ENCODE data around the gene ARHGAP23.

The ARHGAP23 gene

GRCh38 chr17:38463451-38463858 is 35.2 kb downstream of the ARHGAP23 start:
- H3K4me2 ChIP-seq (ENCODE audit: insufficient read depth, low read length), result no peak overlapping the region
- no peak overlapping the region for H2AFZ ChIP-seq (ENCODE audit: low read depth, low read length)
- ATAC-seq (ENCODE audit: insufficient read depth, low read depth) (no peak), DNase-seq (no peak)
- H3K4me1 ChIP-seq (ENCODE audit: insufficient read depth, low read length), result no peaks in the 10 kb centered on the region
- H3K79me2 ChIP-seq (ENCODE audit: insufficient read depth, low read length), result peaks cover 14% of the 10 kb centered on the region
- peaks cover 47% of the 10 kb centered on the region for H4K20me1 ChIP-seq (ENCODE audit: insufficient read depth, low read length)
- H3K4me3 ChIP-seq (ENCODE audit: low read depth in 1 of 2, low read length in 2 of 2), result no peak overlapping the region
- no peak overlapping the region for H3K9ac ChIP-seq (ENCODE audit: low read depth, low read length)
- H3K9me3 ChIP-seq (ENCODE audit: insufficient read depth, low read length, severe bottlenecking), result no peaks in the 10 kb centered on the region
- TF ChIP-seq EZH2 (IDR thresholded peaks at IDR 0.05; ENCODE audit: borderline replicate concordance, low read depth, low read length, severe bottlenecking), result no peak
- TF ChIP-seq CTCF (IDR thresholded peaks at IDR 0.05; ENCODE audit: borderline replicate concordance, extremely low read depth, low read length, poor library complexity, severe bottlenecking), result no peak
- peaks cover 93% of the 10 kb centered on the region for H3K36me3 ChIP-seq (ENCODE audit: insufficient read depth, low read length)
- no peak overlapping the region for H3K27ac ChIP-seq (ENCODE audit: low read length)
- H3K27me3 ChIP-seq (ENCODE audit: insufficient read depth, low read length, poor library complexity), result no peaks in the 10 kb centered on the region

DNA sequence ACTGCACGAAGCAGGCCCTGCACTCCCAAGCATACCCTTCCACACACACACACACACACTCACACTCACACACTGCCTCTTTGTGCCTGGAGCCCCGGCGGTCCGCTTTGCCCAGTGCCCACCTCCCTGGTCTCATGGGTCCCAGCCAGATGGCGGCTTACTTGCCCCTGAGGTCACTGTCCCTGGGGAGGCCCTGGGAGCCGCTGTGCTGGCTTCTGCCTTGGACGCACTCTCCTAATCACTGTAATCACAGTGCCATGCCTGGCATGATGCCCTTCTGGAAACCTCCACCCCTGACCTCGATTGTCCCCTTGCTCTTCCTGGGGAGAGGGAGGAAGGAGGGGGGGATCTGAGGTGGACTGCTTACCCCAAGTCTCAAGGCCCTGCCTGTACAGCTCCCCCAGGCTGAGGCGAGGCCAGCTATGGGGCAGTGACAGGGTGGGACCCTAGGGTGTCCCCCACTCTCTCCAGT is 36.0 kb downstream of the ARHGAP23 start:
- H3K79me2 ChIP-seq (ENCODE audit: insufficient read depth, low read length), result peaks cover 7% of the 10 kb centered on the region; the same call in 1 of the 2 replicates
- H3K4me2 ChIP-seq (ENCODE audit: insufficient read depth, low read length), result no peak overlapping the region
- ATAC-seq (ENCODE audit: insufficient read depth, low read depth) (no peak), DNase-seq (no peak)
- H3K4me1 ChIP-seq (ENCODE audit: insufficient read depth, low read length), result no peaks in the 10 kb centered on the region
- no peak overlapping the region for H3K4me3 ChIP-seq (ENCODE audit: low read depth in 1 of 2, low read length in 2 of 2)
- no peak overlapping the region for H3K27ac ChIP-seq (ENCODE audit: low read length)
- no peaks in the 10 kb centered on the region for H3K9me3 ChIP-seq (ENCODE audit: insufficient read depth, low read length, severe bottlenecking)
- no peak overlapping the region for H2AFZ ChIP-seq (ENCODE audit: low read depth, low read length)
- peaks cover 39% of the 10 kb centered on the region for H4K20me1 ChIP-seq (ENCODE audit: insufficient read depth, low read length)
- no peak overlapping the region for H3K9ac ChIP-seq (ENCODE audit: low read depth, low read length)
- H3K36me3 ChIP-seq (ENCODE audit: insufficient read depth, low read length), result peaks cover 93% of the 10 kb centered on the region
- TF ChIP-seq EZH2 (IDR thresholded peaks at IDR 0.05; ENCODE audit: borderline replicate concordance, low read depth, low read length, severe bottlenecking) (no peak), CTCF (IDR thresholded peaks at IDR 0.05; ENCODE audit: borderline replicate concordance, extremely low read depth, low read length, poor library complexity, severe bottlenecking) (no peak)
- H3K27me3 ChIP-seq (ENCODE audit: insufficient read depth, low read length, poor library complexity), result no peaks in the 10 kb centered on the region

DNA sequence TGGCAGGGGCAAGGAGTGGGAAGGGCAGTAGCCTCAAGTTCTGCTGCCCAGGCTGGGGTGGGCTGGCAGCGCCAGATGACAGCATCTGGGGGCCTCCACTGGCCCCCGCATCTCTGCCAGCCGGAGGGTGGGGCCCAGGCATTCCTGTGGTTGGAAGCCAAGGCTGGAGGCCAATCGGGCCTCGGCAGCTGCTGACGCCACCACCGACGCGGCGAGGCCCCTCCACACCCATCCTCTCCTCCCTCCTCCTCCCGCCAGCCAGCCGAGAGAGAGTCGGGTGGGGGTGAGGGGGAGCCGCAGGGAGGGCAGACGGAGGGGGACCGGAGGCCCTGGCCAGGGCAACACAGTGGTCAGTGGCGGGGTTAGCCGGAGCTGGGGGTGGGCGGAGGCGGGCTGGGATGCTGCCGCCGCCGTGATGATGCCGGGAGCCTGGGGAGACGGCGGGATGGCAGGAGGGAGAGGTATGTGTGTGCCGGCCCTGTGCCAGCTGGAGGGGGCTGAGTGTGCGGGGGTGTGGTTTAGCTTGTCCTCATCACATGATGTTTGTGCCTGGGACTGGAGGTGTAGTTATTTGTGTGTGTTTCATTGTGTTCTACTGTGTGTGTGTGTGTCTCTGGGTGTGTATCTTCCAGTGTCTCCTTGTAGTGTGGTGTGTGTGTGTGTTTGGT is 36.6 kb downstream of the ARHGAP23 start:
- H3K27ac ChIP-seq (ENCODE audit: low read length), result no peak overlapping the region
- H3K9me3 ChIP-seq (ENCODE audit: insufficient read depth, low read length, severe bottlenecking), result no peaks in the 10 kb centered on the region
- peaks cover 3% of the 10 kb centered on the region; the same call in 1 of the 2 replicates for H3K79me2 ChIP-seq (ENCODE audit: insufficient read depth, low read length)
- H3K4me1 ChIP-seq (ENCODE audit: insufficient read depth, low read length), result no peaks in the 10 kb centered on the region
- no peak overlapping the region for H3K4me3 ChIP-seq (ENCODE audit: low read depth in 1 of 2, low read length in 2 of 2)
- DNase-seq (no peak), ATAC-seq (ENCODE audit: insufficient read depth, low read depth) (peak; percentile 22; the same call in 1 of the 3 replicates)
- no peak overlapping the region for H3K9ac ChIP-seq (ENCODE audit: low read depth, low read length)
- H4K20me1 ChIP-seq (ENCODE audit: insufficient read depth, low read length), result peaks cover 33% of the 10 kb centered on the region
- peaks cover 93% of the 10 kb centered on the region for H3K36me3 ChIP-seq (ENCODE audit: insufficient read depth, low read length)
- no peak for TF ChIP-seq EZH2 (IDR thresholded peaks at IDR 0.05; ENCODE audit: borderline replicate concordance, low read depth, low read length, severe bottlenecking)
- TF ChIP-seq CTCF (IDR thresholded peaks at IDR 0.05; ENCODE audit: borderline replicate concordance, extremely low read depth, low read length, poor library complexity, severe bottlenecking), result no peak
- no peaks in the 10 kb centered on the region for H3K27me3 ChIP-seq (ENCODE audit: insufficient read depth, low read length, poor library complexity)
- H2AFZ ChIP-seq (ENCODE audit: low read depth, low read length), result no peak overlapping the region
- no peak overlapping the region for H3K4me2 ChIP-seq (ENCODE audit: insufficient read depth, low read length)

Data from DND-41 (cell line).